Ascending aorta (tissue), 2 donors: ENCODE results near the gene EPN2. TPM values are rescaled to one million over a fixed set of nuclear protein-coding genes. Genes with fewer than 3 reads are reported as not detected.
A peak's percentile ranks its signal among the peaks of the same experiment; 100 is the strongest.

Experiments
- DNase-seq, 2 donors: peaks; one replicate each; pipeline ENCODE4 v3.0.0-alpha.2; 2019; ENCODE audit warnings: low spot score in 2 of 2
- H3K27ac ChIP-seq, 2 donors: fragments of 200-600 bp; sonication (generic); one replicate each; pipeline ENCODE4 v1.5.1; 2016 to 2017; ENCODE audit warnings: mild to moderate bottlenecking in 1 of 2
- H3K27me3 ChIP-seq: fragments of 200-600 bp; sonication (generic); one replicate; pipeline ENCODE4 v1.5.1; 2017
- H3K36me3 ChIP-seq, 2 donors: fragments of 200-600 bp; sonication (generic); one replicate each; pipeline ENCODE4 v1.5.1; 2016
- H3K4me1 ChIP-seq, 2 donors: fragments of 200-600 bp; sonication (generic); one replicate each; pipeline ENCODE4 v1.5.1; 2016 to 2017; ENCODE audit warnings: mild to moderate bottlenecking in 1 of 2
- H3K4me3 ChIP-seq, 2 donors: fragments of 200-600 bp; sonication (generic); one replicate each; pipeline ENCODE4 v1.5.1; 2016 to 2017; ENCODE audit warnings: mild to moderate bottlenecking in 1 of 2
- H3K9me3 ChIP-seq, 2 donors: fragments of 200-600 bp; sonication (generic); one replicate each; pipeline ENCODE4 v1.5.1; 2016
- CTCF ChIP-seq, 3 experiments: fragments of 200-600 bp in 2 of 3; fragments of 450-650 bp in 1 of 3; sonication (generic) in 2 of 3; IDR thresholded peaks; one replicate each; pipeline ENCODE4 v1.5.1; 2016 to 2019; ENCODE audit warnings: antibody characterized with exemption in 3 of 3, mild to moderate bottlenecking in 1 of 3, moderate library complexity in 1 of 3
- intact Hi-C: fragments of 100-400 bp; cut with DNase I; formaldehyde crosslinking; loops from one replicate; pipeline ENCODE4 v1.15.1; 2023
- total RNA-seq: library from RNA; depleted of rRNA; stranded (reverse); fragments of >200 nt; gene quantifications from one replicate; pipeline ENCODE4 v1.1.0, GENCODE V29; 2016

The EPN2 gene
- total RNA-seq, 1 donor from 2014 or later, result 51.0 TPM

- H3K36me3 ChIP-seq, result no peaks in the 10 kb centered on the region
- no peaks in the 10 kb centered on the region for H3K27me3 ChIP-seq
- no peak for TF ChIP-seq CTCF (IDR thresholded peaks at IDR 0.05)
- H3K4me1 ChIP-seq, result peaks cover 0 to 17% of the 10 kb centered on the region in 2 donors
- DNase-seq, result no peak
- no peaks in the 10 kb centered on the region for H3K9me3 ChIP-seq
- intact Hi-C loops, result no loop called here
- no peak overlapping the region for H3K27ac ChIP-seq
- no peak overlapping the region for H3K4me3 ChIP-seq
Observed at GRCh38 chr17:19254651-19255050, 17.5 kb downstream of the EPN2 start.

GRCh38 chr17:19255279-19255678 is 18.1 kb downstream of the EPN2 start:
- Histone ChIP-seq H3K27ac (no peak overlapping the region), H3K4me1 (peaks cover 0 to 10% of the 10 kb centered on the region in 2 donors), H3K27me3 (no peaks in the 10 kb centered on the region), H3K4me3 (no peak overlapping the region), H3K9me3 (no peaks in the 10 kb centered on the region), H3K36me3 (no peaks in the 10 kb centered on the region)
- DNase-seq, result no peak
- intact Hi-C loops, result no loop called here
- TF ChIP-seq CTCF (IDR thresholded peaks at IDR 0.05), result no peak

DNA sequence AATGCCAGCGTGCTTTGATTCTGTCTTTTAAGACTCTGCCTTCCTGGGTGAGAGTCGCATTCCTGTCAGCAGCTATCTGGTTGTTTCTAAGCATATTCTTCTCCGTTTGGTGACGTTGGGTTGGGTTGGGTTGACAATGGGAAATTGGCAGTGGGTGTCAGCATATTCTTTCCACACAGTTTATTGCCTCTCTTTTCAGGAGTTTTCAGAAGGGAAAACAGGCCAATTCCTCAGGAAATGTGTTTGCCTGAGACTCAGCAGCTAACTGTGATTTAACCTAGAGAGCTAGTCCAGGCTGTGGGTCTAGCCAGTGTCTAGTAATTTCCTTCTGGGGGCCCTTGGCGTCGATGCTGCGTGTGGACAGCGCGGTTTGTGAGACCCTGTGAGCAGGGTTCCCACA is 21.2 kb downstream of the EPN2 start:
- Histone ChIP-seq H3K36me3 (no peaks in the 10 kb centered on the region), H3K4me1 (peaks cover 4 to 13% of the 10 kb centered on the region in 2 donors), H3K27ac (no peak overlapping the region), H3K9me3 (no peaks in the 10 kb centered on the region), H3K27me3 (no peaks in the 10 kb centered on the region), H3K4me3 (no peak overlapping the region)
- DNase-seq, result no peak
- TF ChIP-seq CTCF (IDR thresholded peaks at IDR 0.05), result no peak
- intact Hi-C loops, result no loop called here

DNA sequence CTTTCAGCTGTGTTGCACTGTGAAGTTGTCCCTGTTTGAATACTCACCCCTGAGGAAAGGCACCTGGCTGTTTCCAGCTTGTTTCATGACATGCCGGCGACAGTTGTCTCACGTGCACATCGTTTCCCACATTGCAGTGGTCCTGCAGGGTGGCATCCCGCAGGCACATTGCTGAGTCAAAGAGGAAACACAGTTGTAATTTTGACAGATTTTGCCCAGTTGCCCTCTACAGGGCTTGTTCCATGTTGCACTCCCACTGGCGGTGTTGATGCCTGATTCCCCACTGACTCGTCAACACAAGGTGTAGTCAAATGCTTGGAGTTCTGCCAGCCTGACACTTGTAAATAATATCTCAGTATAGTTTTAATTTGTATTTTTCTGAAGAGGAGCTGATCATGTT is 23.8 kb downstream of the EPN2 start:
- H3K27ac ChIP-seq, result no peak overlapping the region
- intact Hi-C loops, result loop anchor here (5.0 kb wide), 1 partner anchor 186 kb away; no protein-coding TSS in a partner anchor
- H3K4me3 ChIP-seq, result no peak overlapping the region
- H3K27me3 ChIP-seq, result no peaks in the 10 kb centered on the region
- DNase-seq, result no peak
- H3K4me1 ChIP-seq, result peaks cover 15 to 33% of the 10 kb centered on the region in 2 donors
- H3K9me3 ChIP-seq, result no peaks in the 10 kb centered on the region
- no peak for TF ChIP-seq CTCF (IDR thresholded peaks at IDR 0.05)
- H3K36me3 ChIP-seq, result no peaks in the 10 kb centered on the region

GRCh38 chr17:19261426-19261825 is 24.3 kb downstream of the EPN2 start:
- no peak for TF ChIP-seq CTCF (IDR thresholded peaks at IDR 0.05)
- intact Hi-C loops, result loop anchor here (5.0 kb wide), 1 partner anchor 186 kb away; no protein-coding TSS in a partner anchor
- H3K4me1 ChIP-seq, result peaks cover 15 to 33% of the 10 kb centered on the region in 2 donors

More at GRCh38 chr17:19261426-19261825, 24.3 kb downstream of the EPN2 start:
- Histone ChIP-seq H3K9me3 (no peaks in the 10 kb centered on the region), H3K27ac (peak overlapping the region; percentile 36 to 87), H3K4me3 (no peak overlapping the region), H3K27me3 (no peaks in the 10 kb centered on the region), H3K36me3 (no peaks in the 10 kb centered on the region)
- DNase-seq, result no peak
